Transverse colon (tissue), 4 donors: ENCODE data around the gene WDR89. TPM values are rescaled to one million over a fixed set of nuclear protein-coding genes. Genes with fewer than 3 reads are reported as not detected.

Source experiments
- DNase-seq: peaks from one replicate; pipeline ENCODE4 v3.0.0-alpha.2; 2019
- H3K27ac ChIP-seq, 4 donors: fragments of 200-600 bp; sonication (generic); 2 replicates each; pipeline ENCODE4 v1.5.1; 2016 to 2018; ENCODE audit warnings: inconsistent platforms in 4 of 4
- H3K27me3 ChIP-seq: fragments of 200-600 bp; sonication (generic); 2 replicates; pipeline ENCODE4 v1.5.1; 2017; ENCODE audit warnings: inconsistent platforms
- H3K36me3 ChIP-seq, 4 donors: fragments of 200-600 bp; sonication (generic); 2 replicates each; pipeline ENCODE4 v1.5.1; 2017 to 2019; ENCODE audit warnings: inconsistent platforms in 4 of 4
- H3K4me1 ChIP-seq, 4 donors: fragments of 200-600 bp; sonication (generic); 2 replicates each; pipeline ENCODE4 v1.5.1; 2017 to 2020; ENCODE audit warnings: inconsistent platforms in 4 of 4
- H3K4me3 ChIP-seq, 4 donors: fragments of 200-600 bp; sonication (generic); 1 replicate in 1 of 4; 2 replicates in 3 of 4; pipeline versions ENCODE4 v1.5.1 to v1.6.1; 2017 to 2019; ENCODE audit warnings: inconsistent platforms in 4 of 4
- H3K9me3 ChIP-seq, 2 donors: fragments of 200-600 bp; sonication (generic); 2 replicates each; pipeline ENCODE4 v1.5.1; 2017 to 2019; ENCODE audit warnings: inconsistent platforms in 2 of 2
- EP300 ChIP-seq: sonication (generic); formaldehyde crosslinking; IDR thresholded peaks from one replicate; pipeline ENCODE4 v1.6.1; 2017; ENCODE audit warnings: antibody characterized with exemption, low read depth
- POLR2A ChIP-seq: fragments of 450-650 bp; IDR thresholded peaks from one replicate; pipeline ENCODE4 v1.6.1; 2016; ENCODE audit warnings: antibody characterized with exemption, mild to moderate bottlenecking, moderate library complexity
- POLR2AphosphoS5 ChIP-seq, 3 donors: sonication (generic); formaldehyde crosslinking; IDR thresholded peaks; one replicate each; pipeline ENCODE4 v1.6.1; 2016; ENCODE audit warnings: antibody characterized with exemption in 3 of 3
- WGBS, 2 donors: methylation state at CpG; one replicate each; pipeline ENCODE4 v1.1.5; 2018; ENCODE audit warnings: low coverage in 1 of 2; 5-methylcytosine and 5-hydroxymethylcytosine counted together
- in situ Hi-C, 4 donors: fragments of 200-750 bp; cut with MboI; loops; one replicate each; pipeline versions ENCODE4 v1.15.0 to v1.15.1; 2017; ENCODE audit warnings: low sequenced_read_pairs in 3 of 4, low pct_ligation_motif_present in 1 of 4, low pct_unique_long_range_greater_than_20kb in 1 of 4
- intact Hi-C: fragments of 100-400 bp; cut with DNase I; formaldehyde crosslinking; loops from one replicate; pipeline ENCODE4 v1.15.1; 2023; ENCODE audit warnings: low total_unique reads
- total RNA-seq, 4 donors: library from RNA; depleted of rRNA; stranded (reverse); fragments of >200 nt; gene quantifications; one replicate each; pipeline ENCODE4 v1.1.0, GENCODE V29; 2016
- TF ChIP-seq, protein P1 (sequence below), 5 experiments: fragments of 200-600 bp in 3 of 5; fragments of 450-650 bp in 2 of 5; sonication (generic) in 3 of 5; IDR thresholded peaks; 1 replicate in 2 of 5; 2 replicates in 3 of 5; pipeline ENCODE4 v1.5.1; 2016 to 2017; ENCODE audit warnings: antibody characterized with exemption in 5 of 5, inconsistent platforms in 3 of 5, mild to moderate bottlenecking in 2 of 5, moderate library complexity in 1 of 5

Gene WDR89
- total RNA-seq, 4 donors from 2014 or later: 3.8 to 17.2 (median 7.2) TPM

DNA sequence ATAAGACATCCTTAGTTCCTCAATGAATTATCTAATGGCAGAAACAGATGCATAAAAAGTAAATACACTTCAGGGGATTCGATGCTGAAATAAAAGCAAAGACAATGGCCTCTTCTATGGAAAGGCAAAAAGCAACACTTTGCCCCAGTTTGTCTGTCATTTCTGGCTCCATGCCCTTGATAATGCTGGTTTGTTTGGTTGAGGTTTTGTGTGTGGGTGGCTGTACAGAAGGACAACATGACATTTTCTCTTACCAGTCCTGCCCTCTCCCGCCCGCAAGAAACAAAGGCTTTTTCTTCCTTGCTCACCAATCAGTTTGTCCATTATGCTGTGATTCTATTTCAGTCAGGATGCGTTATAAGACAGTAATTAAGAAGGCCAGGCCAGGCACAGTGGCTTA, 18.1 kb upstream of the WDR89 start:
- in situ Hi-C loops: no loop called here

DNA sequence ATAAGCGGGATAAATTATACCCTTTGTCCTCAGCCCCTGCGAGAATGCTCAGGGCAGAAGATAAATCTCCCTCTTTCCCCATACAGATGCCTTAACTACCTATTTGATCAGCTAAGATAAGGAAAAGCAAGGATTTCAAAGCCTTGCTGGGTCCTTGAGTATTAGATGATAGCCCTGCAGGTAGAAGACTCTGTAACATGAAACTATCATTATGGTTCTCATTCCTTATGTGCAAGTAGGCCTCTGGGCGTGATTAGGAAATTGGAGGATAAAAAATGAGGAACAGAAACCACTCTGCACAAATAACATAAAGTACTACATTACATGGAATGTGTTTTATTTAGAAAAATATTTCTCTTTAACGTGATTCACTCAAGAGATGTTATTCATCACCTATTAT, 14.5 kb upstream of the WDR89 start:
- H3K4me3 ChIP-seq: no peak overlapping the region
- intact Hi-C loops (no loop called here), in situ Hi-C loops (no loop called here)
- H3K9me3 ChIP-seq: no peaks in the 10 kb centered on the region
- H3K27ac ChIP-seq: no peak overlapping the region
- TF ChIP-seq, protein P1, sequence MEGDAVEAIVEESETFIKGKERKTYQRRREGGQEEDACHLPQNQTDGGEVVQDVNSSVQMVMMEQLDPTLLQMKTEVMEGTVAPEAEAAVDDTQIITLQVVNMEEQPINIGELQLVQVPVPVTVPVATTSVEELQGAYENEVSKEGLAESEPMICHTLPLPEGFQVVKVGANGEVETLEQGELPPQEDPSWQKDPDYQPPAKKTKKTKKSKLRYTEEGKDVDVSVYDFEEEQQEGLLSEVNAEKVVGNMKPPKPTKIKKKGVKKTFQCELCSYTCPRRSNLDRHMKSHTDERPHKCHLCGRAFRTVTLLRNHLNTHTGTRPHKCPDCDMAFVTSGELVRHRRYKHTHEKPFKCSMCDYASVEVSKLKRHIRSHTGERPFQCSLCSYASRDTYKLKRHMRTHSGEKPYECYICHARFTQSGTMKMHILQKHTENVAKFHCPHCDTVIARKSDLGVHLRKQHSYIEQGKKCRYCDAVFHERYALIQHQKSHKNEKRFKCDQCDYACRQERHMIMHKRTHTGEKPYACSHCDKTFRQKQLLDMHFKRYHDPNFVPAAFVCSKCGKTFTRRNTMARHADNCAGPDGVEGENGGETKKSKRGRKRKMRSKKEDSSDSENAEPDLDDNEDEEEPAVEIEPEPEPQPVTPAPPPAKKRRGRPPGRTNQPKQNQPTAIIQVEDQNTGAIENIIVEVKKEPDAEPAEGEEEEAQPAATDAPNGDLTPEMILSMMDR (IDR thresholded peaks at IDR 0.05): no peak
- TF ChIP-seq EP300 (no peak), POLR2A (no peak), POLR2AphosphoS5 (IDR thresholded peaks at IDR 0.05) (no peak)
- DNase-seq: no peak
- H3K36me3 ChIP-seq: no peaks in the 10 kb centered on the region
- 83 to 86% methylated on average over 4 of the region's 4 CpGs for WGBS, 2 donors
- H3K27me3 ChIP-seq: no peaks in the 10 kb centered on the region
- H3K4me1 ChIP-seq: no peaks in the 10 kb centered on the region

More for the DNA sequence above, 18.1 kb upstream of the WDR89 start:
- Histone ChIP-seq H3K4me3 (no peak overlapping the region), H3K4me1 (no peaks in the 10 kb centered on the region), H3K9me3 (no peaks in the 10 kb centered on the region), H3K27ac (no peak overlapping the region), H3K27me3 (no peaks in the 10 kb centered on the region), H3K36me3 (no peaks in the 10 kb centered on the region)
- intact Hi-C loops: no loop called here
- DNase-seq: no peak
- 63 to 65% methylated on average over 4 of the region's 4 CpGs for WGBS, 2 donors
- TF ChIP-seq EP300 (no peak), POLR2A (no peak), POLR2AphosphoS5 (IDR thresholded peaks at IDR 0.05) (no peak)
- TF ChIP-seq, protein P1 (IDR thresholded peaks at IDR 0.05): no peak

DNA sequence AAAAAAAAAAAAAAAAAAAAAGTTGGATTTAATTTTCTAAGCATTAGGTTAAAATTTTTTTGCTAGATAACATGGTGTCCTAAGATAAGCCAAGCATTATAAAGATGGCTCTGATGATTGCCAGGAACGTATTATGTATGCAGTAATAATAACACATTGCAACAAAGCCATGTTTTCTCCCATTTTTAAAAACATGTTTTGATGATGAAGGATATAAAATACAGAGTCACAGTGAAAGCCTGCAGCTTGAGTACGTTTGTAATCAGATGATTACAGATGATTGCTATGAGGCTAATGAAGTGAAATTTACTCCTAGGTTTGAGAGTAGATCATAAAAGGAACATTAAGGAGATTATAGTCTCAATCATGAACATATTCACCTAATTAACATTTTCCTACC, 13.3 kb upstream of the WDR89 start:
- Histone ChIP-seq H3K4me1 (no peaks in the 10 kb centered on the region), H3K27ac (no peak overlapping the region), H3K9me3 (no peaks in the 10 kb centered on the region), H3K36me3 (no peaks in the 10 kb centered on the region), H3K4me3 (no peak overlapping the region), H3K27me3 (no peaks in the 10 kb centered on the region)
- WGBS, 2 donors: 79 to 87% methylated on average over 2 of the region's 2 CpGs
- no peak for TF ChIP-seq POLR2A
- TF ChIP-seq, protein P1 (IDR thresholded peaks at IDR 0.05): no peak
- no peak for TF ChIP-seq POLR2AphosphoS5 (IDR thresholded peaks at IDR 0.05)
- TF ChIP-seq EP300: no peak
- DNase-seq: no peak
- intact Hi-C loops: no loop called here
- in situ Hi-C loops: no loop called here

DNA sequence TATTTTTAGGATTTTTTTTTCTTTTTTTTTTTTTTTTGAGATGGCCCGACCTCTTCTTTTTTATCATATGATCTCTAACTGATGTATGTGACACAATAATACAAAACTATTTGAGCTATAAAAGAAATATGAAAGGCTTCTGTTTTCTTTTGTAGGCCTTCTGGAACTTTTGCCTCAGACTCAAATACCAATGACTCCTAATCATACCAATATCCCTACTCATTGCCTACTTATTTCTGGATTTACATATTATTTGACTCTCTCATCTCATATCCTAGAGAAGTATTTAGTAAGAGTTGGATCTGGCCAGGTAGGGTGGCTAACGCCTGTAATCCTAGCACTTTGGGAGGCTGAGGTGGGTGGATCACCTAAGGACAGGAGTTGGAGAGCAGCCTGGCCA, 12.7 kb upstream of the WDR89 start:
- no peaks in the 10 kb centered on the region for H3K27me3 ChIP-seq
- no peaks in the 10 kb centered on the region for H3K36me3 ChIP-seq
- in situ Hi-C loops: no loop called here
- H3K27ac ChIP-seq: no peak overlapping the region
- no peaks in the 10 kb centered on the region for H3K4me1 ChIP-seq
- no peak for DNase-seq
- 93 to 98% methylated on average over 2 of the region's 2 CpGs for WGBS, 2 donors
- no peak overlapping the region for H3K4me3 ChIP-seq
- intact Hi-C loops: no loop called here
- H3K9me3 ChIP-seq: no peaks in the 10 kb centered on the region
- TF ChIP-seq POLR2AphosphoS5 (IDR thresholded peaks at IDR 0.05) (no peak), EP300 (no peak), POLR2A (no peak)
- TF ChIP-seq, protein P1 (IDR thresholded peaks at IDR 0.05): no peak
